GM18519 (cell line): ENCODE results near the gene MEI4.
"Not testable (repeated sequence)": the region's sequence is repeated elsewhere in the genome, so short reads cannot be mapped to it uniquely, and the experiment has no call there.

Experiments used
- ATAC-seq: cut with Tn5 transposase; IDR thresholded peaks from one replicate; pipeline ENCODE4 v1.9.1; 2021; ENCODE audit warnings: mild to moderate bottlenecking, moderate library complexity; ENCODE audit not compliant: unreplicated experiment, low FRiP score

MEI4 gene

GRCh38 chr6:77652739-77653138 lies at the start of gene MEI4:
Gene MEI4 (plus strand): TSS chr6:77653039. CDS start chr6:77690672, 37,633 bp downstream.
- ATAC-seq, result no peak

GRCh38 chr6:77604476-77604875 lies 48.4 kb upstream of the MEI4 start:
- ATAC-seq, result no peak

- ATAC-seq, result no peak
These were observed 45.8 kb upstream of the MEI4 start for GRCh38 chr6:77607004-77607403.

- ATAC-seq, result no peak
These were observed 43.7 kb upstream of the MEI4 start for GRCh38 chr6:77609106-77609505.

- no peak for ATAC-seq
These were observed 33.7 kb upstream of the MEI4 start for GRCh38 chr6:77619114-77619513.

GRCh38 chr6:77620278-77620882 lies 32.5 kb upstream of the MEI4 start:
- peak; percentile 61 for ATAC-seq

GRCh38 chr6:77624515-77624914 lies 28.3 kb upstream of the MEI4 start:
- no peak for ATAC-seq

GRCh38 chr6:77626426-77626825 lies 26.4 kb upstream of the MEI4 start:
- ATAC-seq, result no peak

- no peak for ATAC-seq
These were observed 22.8 kb upstream of the MEI4 start for GRCh38 chr6:77630014-77630413.

GRCh38 chr6:77633471-77633870 lies 19.4 kb upstream of the MEI4 start:
- ATAC-seq, result no peak

GRCh38 chr6:77633993-77634715 lies 18.7 kb upstream of the MEI4 start:
- no peak for ATAC-seq

- no peak for ATAC-seq
These were observed 14.6 kb upstream of the MEI4 start for GRCh38 chr6:77638129-77638830.

- no peak for ATAC-seq
These were observed 8.6 kb upstream of the MEI4 start for GRCh38 chr6:77644102-77644705.

- ATAC-seq, result peak; percentile 65
These were observed 2.7 kb upstream of the MEI4 start for GRCh38 chr6:77650098-77650663.

GRCh38 chr6:77653816-77654215 lies 977 bp downstream of the MEI4 start:
- ATAC-seq, result no peak

GRCh38 chr6:77655035-77655434 lies 2.2 kb downstream of the MEI4 start:
- not testable (repeated sequence) for ATAC-seq

- ATAC-seq, result no peak
These were observed 4.3 kb downstream of the MEI4 start for GRCh38 chr6:77656999-77657764.

- ATAC-seq, result no peak
These were observed 13.5 kb downstream of the MEI4 start for GRCh38 chr6:77666340-77666739.

GRCh38 chr6:77666846-77667245 lies 14.0 kb downstream of the MEI4 start:
- ATAC-seq, result no peak

GRCh38 chr6:77669913-77670312 lies 17.1 kb downstream of the MEI4 start:
- no peak for ATAC-seq
